CD1c-positive myeloid dendritic cell (primary cell): ENCODE results near the gene RBM15B.

Source experiments
- DNase-seq: peaks from one replicate; pipeline ENCODE4 v3.0.0-alpha.2; 2016; ENCODE audit errors: extremely low spot score

The RBM15B gene

DNA sequence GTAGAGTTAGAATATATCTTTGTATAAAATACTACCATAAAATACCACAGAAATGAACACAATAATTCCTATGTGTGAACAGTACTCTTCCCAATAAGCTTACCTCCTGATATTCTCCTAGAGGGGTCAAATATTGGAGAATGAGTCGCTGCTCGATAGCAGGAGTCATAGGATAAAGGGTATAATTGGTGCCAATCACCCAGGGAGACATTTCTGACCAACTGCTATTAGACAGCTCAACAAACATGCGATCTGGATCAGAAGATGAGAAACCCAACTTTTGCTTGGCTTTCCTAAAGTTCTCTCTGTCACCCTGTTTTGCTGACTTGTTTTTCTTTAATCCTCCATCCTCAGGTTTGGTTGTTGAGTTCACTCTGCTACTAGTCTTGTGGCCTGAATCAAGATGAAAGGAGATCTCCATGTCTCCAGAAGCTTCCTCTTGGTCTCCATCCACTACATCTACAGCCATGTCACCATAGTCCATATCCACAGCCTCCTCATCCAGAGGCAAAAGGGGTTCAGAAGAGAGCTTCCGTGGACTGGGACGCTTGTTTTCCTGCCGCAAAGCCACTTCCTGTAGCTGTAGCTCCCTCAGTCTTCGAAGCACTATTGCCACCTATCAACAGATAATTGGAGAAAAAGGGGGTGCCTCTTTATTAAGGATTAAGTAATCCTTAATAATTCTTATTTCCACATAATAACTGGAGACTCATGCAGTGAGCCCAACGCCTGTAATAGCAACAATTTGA lies 50.4 kb downstream of the RBM15B start:
- DNase-seq = no peak

GRCh38 chr3:51445544-51446280 lies 54.6 kb downstream of the RBM15B start:
- no peak for DNase-seq
